ENCODE results near the gene SPEM2. TPM values are rescaled to one million over a fixed set of nuclear protein-coding genes. Genes with fewer than 3 reads are reported as not detected.

Gene SPEM2
- total and polyA plus RNA-seq, 4 donors, result not detected

DNA sequence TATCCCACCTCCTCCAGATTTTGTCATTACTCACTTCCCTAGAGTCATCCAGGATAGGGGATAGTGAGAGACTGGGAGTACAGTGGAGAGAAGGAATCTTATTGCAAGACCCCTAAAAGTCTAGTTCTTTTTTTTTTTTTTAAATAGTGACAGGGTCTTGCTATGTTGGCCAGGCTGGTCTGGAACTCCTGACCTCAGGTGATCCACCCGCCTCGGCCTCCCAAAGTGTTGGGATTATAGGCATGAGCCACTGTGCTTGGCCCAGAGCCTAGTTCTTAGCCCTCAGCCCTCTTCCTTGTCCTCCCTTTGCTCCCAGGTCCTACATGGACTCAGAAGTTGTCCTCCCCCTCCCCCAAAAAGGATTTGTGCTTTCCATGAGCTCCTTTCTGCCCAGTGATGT is 16.7 kb downstream of the SPEM2 start:
- Histone ChIP-seq H3K27ac (ENCODE audit: low read depth in 1 of 2, low read length in 2 of 2) (no peak overlapping the region), H3K36me3 (ENCODE audit: control insufficient read depth in 4 of 4, insufficient read depth in 3 of 4, low read depth in 1 of 4, low read length in 3 of 4) (no peaks in the 10 kb centered on the region), H3K9me3 (ENCODE audit: control insufficient read depth in 4 of 4, low read length in 3 of 4) (no peaks in the 10 kb centered on the region), H3K27me3 (ENCODE audit: control insufficient read depth in 4 of 4, insufficient read depth in 4 of 4, low read length in 3 of 4) (peaks cover 0 to 3% (median 0%) of the 10 kb centered on the region in 4 donors), H3K4me1 (ENCODE audit: control insufficient read depth in 4 of 4, insufficient read depth in 4 of 4, low read length in 3 of 4) (peaks cover 24 to 43% (median 32%) of the 10 kb centered on the region in 4 donors), H3K4me3 (ENCODE audit: low read depth in 1 of 3, low read length in 3 of 3) (no peak overlapping the region), H3K9ac (ENCODE audit: low read depth in 1 of 2, low read length in 2 of 2) (no peak overlapping the region)
- no peak for DNase-seq (ENCODE audit: low spot score)
- 90% methylated on average over 2 of the region's 2 CpGs for WGBS
- TF ChIP-seq RAD21 (IDR thresholded peaks at IDR 0.05) (no peak), HNF4G (IDR thresholded peaks at IDR 0.05) (no peak), NR2F2 (IDR thresholded peaks at IDR 0.05) (no peak), TAF1 (conservative IDR thresholded peaks at IDR 0.05) (no peak), FOXA2 (IDR thresholded peaks at IDR 0.05) (no peak), JUND (IDR thresholded peaks at IDR 0.05) (no peak), EGR1 (IDR thresholded peaks at IDR 0.05; ENCODE audit: low read depth in 2 of 2) (no peak), SP1 (IDR thresholded peaks at IDR 0.05) (no peak), GABPA (IDR thresholded peaks at IDR 0.05 in 1 of 2, conservative IDR thresholded peaks at IDR 0.05 in 1 of 2) (no peak), HNF4A (conservative IDR thresholded peaks at IDR 0.05) (no peak), FOXA1 (IDR thresholded peaks at IDR 0.05) (no peak), RXRA (IDR thresholded peaks at IDR 0.05) (no peak)
- TF ChIP-seq, protein P1, sequence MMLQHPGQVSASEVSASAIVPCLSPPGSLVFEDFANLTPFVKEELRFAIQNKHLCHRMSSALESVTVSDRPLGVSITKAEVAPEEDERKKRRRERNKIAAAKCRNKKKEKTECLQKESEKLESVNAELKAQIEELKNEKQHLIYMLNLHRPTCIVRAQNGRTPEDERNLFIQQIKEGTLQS (IDR thresholded peaks at IDR 0.05), result no peak
- TF ChIP-seq, protein P2, sequence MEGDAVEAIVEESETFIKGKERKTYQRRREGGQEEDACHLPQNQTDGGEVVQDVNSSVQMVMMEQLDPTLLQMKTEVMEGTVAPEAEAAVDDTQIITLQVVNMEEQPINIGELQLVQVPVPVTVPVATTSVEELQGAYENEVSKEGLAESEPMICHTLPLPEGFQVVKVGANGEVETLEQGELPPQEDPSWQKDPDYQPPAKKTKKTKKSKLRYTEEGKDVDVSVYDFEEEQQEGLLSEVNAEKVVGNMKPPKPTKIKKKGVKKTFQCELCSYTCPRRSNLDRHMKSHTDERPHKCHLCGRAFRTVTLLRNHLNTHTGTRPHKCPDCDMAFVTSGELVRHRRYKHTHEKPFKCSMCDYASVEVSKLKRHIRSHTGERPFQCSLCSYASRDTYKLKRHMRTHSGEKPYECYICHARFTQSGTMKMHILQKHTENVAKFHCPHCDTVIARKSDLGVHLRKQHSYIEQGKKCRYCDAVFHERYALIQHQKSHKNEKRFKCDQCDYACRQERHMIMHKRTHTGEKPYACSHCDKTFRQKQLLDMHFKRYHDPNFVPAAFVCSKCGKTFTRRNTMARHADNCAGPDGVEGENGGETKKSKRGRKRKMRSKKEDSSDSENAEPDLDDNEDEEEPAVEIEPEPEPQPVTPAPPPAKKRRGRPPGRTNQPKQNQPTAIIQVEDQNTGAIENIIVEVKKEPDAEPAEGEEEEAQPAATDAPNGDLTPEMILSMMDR (IDR thresholded peaks at IDR 0.05; ENCODE audit: low read depth, low read length, missing input control), result no peak
- TF ChIP-seq, protein P3, sequence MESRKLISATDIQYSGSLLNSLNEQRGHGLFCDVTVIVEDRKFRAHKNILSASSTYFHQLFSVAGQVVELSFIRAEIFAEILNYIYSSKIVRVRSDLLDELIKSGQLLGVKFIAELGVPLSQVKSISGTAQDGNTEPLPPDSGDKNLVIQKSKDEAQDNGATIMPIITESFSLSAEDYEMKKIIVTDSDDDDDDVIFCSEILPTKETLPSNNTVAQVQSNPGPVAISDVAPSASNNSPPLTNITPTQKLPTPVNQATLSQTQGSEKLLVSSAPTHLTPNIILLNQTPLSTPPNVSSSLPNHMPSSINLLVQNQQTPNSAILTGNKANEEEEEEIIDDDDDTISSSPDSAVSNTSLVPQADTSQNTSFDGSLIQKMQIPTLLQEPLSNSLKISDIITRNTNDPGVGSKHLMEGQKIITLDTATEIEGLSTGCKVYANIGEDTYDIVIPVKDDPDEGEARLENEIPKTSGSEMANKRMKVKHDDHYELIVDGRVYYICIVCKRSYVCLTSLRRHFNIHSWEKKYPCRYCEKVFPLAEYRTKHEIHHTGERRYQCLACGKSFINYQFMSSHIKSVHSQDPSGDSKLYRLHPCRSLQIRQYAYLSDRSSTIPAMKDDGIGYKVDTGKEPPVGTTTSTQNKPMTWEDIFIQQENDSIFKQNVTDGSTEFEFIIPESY (IDR thresholded peaks at IDR 0.05), result no peak
- TF ChIP-seq, protein P4, sequence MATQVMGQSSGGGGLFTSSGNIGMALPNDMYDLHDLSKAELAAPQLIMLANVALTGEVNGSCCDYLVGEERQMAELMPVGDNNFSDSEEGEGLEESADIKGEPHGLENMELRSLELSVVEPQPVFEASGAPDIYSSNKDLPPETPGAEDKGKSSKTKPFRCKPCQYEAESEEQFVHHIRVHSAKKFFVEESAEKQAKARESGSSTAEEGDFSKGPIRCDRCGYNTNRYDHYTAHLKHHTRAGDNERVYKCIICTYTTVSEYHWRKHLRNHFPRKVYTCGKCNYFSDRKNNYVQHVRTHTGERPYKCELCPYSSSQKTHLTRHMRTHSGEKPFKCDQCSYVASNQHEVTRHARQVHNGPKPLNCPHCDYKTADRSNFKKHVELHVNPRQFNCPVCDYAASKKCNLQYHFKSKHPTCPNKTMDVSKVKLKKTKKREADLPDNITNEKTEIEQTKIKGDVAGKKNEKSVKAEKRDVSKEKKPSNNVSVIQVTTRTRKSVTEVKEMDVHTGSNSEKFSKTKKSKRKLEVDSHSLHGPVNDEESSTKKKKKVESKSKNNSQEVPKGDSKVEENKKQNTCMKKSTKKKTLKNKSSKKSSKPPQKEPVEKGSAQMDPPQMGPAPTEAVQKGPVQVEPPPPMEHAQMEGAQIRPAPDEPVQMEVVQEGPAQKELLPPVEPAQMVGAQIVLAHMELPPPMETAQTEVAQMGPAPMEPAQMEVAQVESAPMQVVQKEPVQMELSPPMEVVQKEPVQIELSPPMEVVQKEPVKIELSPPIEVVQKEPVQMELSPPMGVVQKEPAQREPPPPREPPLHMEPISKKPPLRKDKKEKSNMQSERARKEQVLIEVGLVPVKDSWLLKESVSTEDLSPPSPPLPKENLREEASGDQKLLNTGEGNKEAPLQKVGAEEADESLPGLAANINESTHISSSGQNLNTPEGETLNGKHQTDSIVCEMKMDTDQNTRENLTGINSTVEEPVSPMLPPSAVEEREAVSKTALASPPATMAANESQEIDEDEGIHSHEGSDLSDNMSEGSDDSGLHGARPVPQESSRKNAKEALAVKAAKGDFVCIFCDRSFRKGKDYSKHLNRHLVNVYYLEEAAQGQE (IDR thresholded peaks at IDR 0.05), result no peak
- TF ChIP-seq, protein P5, sequence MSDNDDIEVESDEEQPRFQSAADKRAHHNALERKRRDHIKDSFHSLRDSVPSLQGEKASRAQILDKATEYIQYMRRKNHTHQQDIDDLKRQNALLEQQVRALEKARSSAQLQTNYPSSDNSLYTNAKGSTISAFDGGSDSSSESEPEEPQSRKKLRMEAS (IDR thresholded peaks at IDR 0.05), result no peak
